GM21737 (cell line): Measurements from ENCODE around the gene CARD9.

Experiments
- ATAC-seq: cut with Tn5 transposase; IDR thresholded peaks from one replicate; pipeline ENCODE4 v1.9.1; 2021; ENCODE audit warnings: mild to moderate bottlenecking, moderate library complexity; ENCODE audit not compliant: unreplicated experiment

The CARD9 gene

GRCh38 chr9:136381311-136381710, 7.8 kb upstream of the CARD9 start:
- no peak for ATAC-seq

GRCh38 chr9:136380381-136380780, 6.9 kb upstream of the CARD9 start:
- ATAC-seq: no peak

DNA sequence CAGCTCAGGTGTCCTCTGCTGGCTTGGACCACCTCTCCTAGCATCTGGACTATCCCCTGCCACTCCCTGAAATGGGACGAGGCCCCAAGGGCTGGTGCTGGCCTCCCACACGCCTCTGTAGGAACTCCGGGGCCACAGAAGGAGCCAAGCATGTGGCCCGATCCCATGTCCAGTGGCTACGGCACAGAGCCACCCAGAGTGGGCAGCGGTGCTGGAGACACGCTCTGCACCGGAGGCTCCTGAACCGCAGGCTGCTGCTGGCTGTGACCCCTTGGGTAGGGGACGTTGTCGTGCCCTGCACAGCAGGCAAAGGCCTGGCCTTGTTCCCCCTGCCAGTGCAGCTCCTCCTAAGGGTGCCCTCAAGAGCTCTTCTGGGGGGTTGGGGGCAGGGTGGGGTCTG, 6.4 kb upstream of the CARD9 start:
- ATAC-seq: no peak

DNA sequence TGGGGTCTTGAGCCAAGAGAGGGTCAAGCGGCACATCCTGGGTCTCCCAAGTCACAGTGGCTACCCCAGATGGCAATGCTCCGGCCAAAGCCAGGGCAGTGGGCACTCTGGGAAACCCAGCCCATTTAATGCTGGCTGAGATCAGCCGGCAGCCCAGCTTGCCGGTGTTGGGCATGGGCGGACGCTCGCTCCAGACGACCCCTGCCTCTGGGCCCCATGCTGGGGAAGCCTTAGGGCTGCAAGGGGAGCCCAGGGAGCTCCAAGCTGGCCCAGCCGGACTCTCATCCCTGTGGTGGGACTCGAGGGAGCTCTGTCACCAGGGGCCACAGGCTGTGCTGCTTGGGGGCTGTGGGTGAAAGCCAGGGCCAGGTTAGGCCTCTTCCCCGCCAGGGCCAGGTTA, 5.9 kb upstream of the CARD9 start:
- no peak for ATAC-seq

DNA sequence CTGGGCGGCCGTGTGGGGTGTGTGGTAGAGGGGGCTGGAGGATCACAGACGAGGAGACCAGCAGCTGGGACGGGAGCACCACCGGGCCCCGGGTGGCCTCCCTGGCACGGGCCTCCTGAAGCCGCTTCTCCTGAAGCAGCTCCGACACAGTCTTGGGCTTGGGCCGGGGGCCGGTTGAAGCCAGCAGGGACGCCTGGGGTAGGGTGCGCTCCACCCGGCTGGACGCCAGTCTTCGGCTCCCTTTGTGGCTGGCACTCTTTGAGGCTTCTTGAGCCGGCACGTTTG, 5.5 kb upstream of the CARD9 start:
- no peak for ATAC-seq

GRCh38 chr9:136378170-136379002, 4.9 kb upstream of the CARD9 start:
- ATAC-seq: no peak

- no peak for ATAC-seq
These were observed 4.1 kb upstream of the CARD9 start for GRCh38 chr9:136377341-136378169.

DNA sequence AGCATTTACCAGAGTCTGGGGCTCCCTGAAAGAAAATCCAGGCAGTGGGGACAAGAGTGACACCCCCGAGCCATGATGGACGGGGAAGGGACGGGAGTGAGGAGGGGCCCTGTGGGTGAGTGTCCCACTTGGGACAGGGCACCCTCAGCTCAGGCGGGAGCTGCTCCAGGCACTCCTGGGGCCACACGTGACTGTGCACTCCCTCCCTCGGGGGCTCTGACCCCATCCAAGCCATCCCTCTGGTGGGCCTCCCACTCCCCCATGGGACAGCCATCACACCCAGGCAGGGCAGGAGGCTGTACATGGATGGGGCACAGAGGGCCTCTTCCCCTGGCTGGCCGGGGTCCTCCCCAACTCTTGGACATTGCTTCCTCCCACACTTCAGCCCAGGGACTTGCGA, 3.0 kb upstream of the CARD9 start:
- no peak for ATAC-seq

- no peak for ATAC-seq
These were observed 1.6 kb upstream of the CARD9 start for GRCh38 chr9:136375096-136375495.

- ATAC-seq: no peak
These were observed 710 bp upstream of the CARD9 start for GRCh38 chr9:136374183-136374575.

DNA sequence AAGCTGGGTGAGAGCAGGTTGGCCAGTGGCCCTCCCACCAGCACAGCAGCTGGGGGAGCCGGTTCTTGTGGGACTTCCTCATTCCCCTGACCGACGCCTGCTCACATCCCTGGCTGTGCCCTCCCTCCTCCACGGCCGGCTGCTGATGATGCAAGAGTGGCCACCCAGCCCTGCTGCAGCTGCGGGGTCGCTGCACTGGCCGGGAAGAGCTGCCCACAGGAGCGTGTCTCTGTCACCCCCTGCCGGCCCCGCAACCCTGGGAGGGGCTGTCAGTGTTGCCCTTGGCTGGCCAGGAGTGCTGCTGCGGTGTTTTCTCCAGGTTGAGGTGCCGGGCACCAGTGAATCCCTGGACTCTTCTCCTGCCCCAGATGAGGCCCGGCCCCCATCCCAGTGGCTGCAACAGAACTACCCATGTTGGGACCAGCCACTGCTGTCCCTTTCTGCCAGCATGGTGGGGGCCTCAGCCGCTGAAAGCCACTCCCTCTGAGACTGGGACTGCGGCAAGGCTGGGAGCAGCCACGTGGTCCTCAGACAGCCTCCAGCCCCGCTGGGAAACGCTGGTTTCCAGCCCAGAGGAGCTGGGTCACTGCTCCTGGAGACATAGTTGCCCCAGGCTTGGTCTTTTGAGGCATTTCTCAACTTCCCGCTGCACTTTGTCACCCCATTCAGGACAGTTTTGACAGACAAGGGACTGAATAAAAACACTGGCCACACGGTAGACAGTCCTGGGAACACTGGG, 739 bp downstream of the CARD9 start:
- no peak for ATAC-seq

DNA sequence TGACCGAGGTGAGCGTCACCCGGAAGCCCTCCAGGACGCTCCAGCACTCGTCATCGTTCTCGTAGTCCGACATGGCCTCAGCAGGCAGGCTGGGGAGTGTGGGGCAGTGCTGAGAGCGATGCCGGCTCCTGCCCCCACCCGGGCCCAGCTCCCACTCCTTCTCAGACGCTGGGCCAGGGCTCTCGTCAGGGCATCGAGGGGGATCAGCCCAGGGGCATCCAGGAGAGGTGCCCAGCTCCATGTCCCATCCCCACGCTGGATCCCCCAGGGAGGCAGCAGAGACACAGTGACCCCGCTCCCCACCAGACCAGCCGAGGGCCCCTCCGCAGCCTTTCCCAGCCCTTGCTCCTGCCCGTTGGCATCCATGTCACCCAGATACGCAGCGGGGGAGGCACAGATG, 1.5 kb downstream of the CARD9 start:
- no peak for ATAC-seq

GRCh38 chr9:136371533-136371880, 2.0 kb downstream of the CARD9 start:
- ATAC-seq: no peak

DNA sequence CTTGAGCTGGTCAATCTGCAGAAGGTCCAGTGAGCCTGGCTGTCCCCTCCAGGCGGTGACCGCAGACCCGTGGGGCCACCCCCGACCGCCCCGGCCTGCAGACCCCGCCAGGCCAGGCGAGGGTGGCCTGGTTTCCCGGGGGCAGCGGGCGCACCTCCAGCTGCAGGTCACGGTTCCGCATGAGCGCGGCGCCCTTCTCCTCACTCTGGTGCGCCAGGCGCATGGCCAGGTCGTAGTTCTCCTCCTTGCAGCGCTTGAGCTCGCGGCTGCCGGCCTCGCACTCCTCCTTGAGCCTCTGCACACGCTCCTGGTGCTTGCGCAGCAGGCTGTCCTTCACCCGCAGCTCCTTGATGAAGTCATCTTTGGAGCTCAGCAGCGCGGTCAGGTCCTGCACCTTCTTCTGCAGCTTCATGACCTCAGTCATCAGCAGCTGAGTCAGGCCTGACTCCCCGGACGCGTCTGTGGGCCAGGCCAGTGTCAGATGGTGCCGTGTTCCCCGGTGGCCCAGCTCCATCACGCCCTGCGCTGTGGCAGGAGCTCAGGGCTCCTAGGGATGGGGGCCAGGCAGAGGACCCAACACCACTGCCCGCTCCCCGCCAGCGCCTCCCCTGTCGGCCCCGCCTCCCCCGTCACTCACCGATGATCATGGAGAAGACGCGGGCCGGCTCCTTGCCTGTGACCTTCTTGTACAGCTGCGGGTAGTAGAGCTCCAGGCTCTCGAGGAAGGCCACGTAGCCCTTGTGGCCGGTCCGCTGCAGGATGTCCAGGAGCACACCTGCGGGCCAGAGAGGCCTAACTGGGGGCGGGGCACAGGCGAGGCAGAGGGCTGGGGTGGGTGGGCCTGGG, 2.6 kb downstream of the CARD9 start:
- no peak for ATAC-seq

DNA sequence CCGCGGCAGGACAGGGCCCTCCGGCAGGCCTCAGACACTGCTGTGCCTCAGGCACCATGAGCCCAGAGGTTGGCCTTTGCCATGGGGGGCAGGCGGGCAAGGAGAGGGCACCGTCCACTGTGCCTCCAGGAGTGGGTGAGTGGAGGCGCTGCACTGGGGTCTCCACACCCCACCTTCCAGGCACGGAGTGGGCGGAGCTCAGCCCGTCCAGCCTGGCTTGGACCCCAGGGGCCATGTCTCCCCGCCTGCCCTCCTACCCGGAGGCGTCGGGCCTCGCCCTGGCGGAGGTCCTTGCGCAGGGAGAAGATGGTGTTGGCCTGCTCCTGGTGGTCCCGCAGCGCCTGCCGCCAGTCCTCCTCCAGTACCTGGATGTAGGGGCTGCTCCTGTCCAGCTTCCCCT, 3.4 kb downstream of the CARD9 start:
- no peak for ATAC-seq

DNA sequence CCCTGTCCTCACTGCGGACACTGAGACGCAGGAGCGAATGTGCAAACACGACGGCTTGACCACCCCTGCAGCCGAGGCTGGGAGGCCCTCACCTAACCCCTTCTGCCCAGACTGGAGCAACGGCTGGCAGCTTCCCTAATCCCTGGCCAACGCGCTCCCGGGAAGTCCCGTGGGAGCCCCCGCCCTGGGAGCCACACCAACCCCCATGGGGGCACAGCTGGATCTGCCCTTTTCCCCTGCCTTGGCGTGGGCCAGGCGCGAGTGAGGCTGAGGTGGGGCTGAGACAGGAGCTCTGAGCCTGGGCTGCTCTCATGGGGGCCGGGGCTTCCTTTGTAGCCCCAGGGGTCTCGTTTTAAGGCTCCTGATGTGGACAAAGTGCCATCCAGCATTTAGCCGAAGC, 5.3 kb downstream of the CARD9 start:
- ATAC-seq: no peak

DNA sequence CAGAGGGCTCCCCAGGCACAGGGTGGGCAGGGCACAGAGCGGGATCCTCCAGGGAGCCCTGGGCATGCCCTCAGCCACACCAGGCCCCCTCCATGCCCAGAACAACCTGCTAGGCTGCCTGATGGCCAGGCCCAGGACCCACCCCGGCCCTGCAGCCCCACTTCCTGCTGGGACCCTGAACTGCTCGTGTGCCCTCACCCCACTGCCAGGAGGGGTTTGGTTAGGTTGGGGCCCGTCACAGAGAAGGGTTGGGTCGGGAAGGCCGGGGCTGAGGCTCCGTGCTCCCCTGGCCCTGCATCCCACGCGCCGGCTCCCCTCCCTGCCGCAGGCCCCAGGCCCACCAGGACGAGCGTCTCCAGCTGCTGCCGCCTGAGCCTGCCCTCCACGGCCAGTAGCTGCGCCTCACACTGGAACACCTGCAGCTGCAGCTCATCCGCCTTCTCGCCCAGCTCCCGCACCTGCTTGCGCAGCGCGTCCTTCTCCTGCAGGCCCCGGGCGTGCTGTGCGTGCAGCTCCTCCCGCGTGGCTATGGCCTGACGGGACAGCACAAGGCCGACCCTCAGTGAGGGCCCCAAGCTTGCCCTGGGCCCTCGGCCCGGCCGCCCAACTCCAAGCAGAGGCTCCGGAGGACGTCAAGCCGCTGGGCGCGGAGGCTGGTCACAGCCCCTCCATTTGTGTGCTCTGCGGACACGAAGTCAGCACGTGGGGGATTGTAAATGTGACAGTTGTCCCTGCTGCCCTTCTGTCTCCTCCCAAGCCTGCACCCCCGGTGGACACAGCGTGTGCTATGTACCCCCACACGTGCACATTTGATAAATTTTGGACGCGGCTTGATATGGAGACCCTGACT, 5.9 kb downstream of the CARD9 start:
- no peak for ATAC-seq

- ATAC-seq: no peak
These were observed 6.6 kb downstream of the CARD9 start for GRCh38 chr9:136366826-136367225.

DNA sequence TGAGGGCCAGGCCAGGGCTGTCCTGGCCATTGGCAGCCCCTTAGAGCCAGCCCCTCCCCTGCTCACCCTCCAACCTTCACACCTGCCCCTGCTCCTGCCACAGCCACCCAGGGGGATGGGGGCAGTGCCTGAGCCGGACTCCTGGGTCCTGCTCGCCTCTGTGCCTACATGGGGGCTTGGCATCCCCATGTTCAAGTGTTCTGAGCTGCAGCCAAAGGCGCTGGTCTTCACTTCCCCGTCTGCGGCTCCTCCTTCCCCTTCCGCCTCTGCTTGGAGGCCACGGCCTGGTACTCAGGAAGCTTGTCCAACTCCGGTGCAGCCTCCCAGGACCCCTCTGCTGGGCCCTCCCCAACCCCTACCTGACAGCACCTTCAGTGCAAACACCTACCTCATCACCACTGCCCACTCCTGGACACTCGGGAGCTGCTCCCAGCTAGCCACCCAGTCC, 7.7 kb downstream of the CARD9 start:
- no peak for ATAC-seq
